ENCODE measurements around the gene ZNF343. TPM values are rescaled to one million over a fixed set of nuclear protein-coding genes. Genes with fewer than 3 reads are reported as not detected.

ZNF343 gene
- total RNA-seq, 4 donors from 2014 or later: 7.9 to 19.2 (median 13.5) TPM

GRCh38 chr20:2485661-2486060, 23.1 kb downstream of the ZNF343 start:
- Histone ChIP-seq H3K27me3 (no peaks in the 10 kb centered on the region), H3K36me3 (peaks cover 74% of the 10 kb centered on the region), H3K27ac (no peak overlapping the region), H3K9me3 (peaks cover 1% of the 10 kb centered on the region), H3K4me3 (no peak overlapping the region), H3K4me1 (no peaks in the 10 kb centered on the region)
- 72% methylated on average over 4 of the region's 4 CpGs for WGBS
- no peak for DNase-seq (ENCODE audit: low spot score in 2 of 2)
- TF ChIP-seq, protein P1, sequence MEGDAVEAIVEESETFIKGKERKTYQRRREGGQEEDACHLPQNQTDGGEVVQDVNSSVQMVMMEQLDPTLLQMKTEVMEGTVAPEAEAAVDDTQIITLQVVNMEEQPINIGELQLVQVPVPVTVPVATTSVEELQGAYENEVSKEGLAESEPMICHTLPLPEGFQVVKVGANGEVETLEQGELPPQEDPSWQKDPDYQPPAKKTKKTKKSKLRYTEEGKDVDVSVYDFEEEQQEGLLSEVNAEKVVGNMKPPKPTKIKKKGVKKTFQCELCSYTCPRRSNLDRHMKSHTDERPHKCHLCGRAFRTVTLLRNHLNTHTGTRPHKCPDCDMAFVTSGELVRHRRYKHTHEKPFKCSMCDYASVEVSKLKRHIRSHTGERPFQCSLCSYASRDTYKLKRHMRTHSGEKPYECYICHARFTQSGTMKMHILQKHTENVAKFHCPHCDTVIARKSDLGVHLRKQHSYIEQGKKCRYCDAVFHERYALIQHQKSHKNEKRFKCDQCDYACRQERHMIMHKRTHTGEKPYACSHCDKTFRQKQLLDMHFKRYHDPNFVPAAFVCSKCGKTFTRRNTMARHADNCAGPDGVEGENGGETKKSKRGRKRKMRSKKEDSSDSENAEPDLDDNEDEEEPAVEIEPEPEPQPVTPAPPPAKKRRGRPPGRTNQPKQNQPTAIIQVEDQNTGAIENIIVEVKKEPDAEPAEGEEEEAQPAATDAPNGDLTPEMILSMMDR (IDR thresholded peaks at IDR 0.05): no peak
- TF ChIP-seq POLR2AphosphoS5 (IDR thresholded peaks at IDR 0.05) (no peak), EP300 (IDR thresholded peaks at IDR 0.05) (no peak), POLR2A (IDR thresholded peaks at IDR 0.05) (no peak)

GRCh38 chr20:2485080-2485479, 23.6 kb downstream of the ZNF343 start:
- TF ChIP-seq, protein P1 (IDR thresholded peaks at IDR 0.05): no peak
- TF ChIP-seq EP300 (IDR thresholded peaks at IDR 0.05): no peak
- TF ChIP-seq POLR2A (IDR thresholded peaks at IDR 0.05): no peak
- TF ChIP-seq POLR2AphosphoS5 (IDR thresholded peaks at IDR 0.05): no peak
- Histone ChIP-seq H3K4me1 (no peaks in the 10 kb centered on the region), H3K36me3 (peaks cover 68% of the 10 kb centered on the region), H3K27me3 (no peaks in the 10 kb centered on the region), H3K4me3 (no peak overlapping the region), H3K9me3 (peaks cover 5% of the 10 kb centered on the region), H3K27ac (no peak overlapping the region)
- DNase-seq (ENCODE audit: low spot score in 2 of 2): no peak
- WGBS: 97% methylated on average over 2 of the region's 2 CpGs

- H3K27ac ChIP-seq: no peak overlapping the region
- TF ChIP-seq EP300 (IDR thresholded peaks at IDR 0.05): no peak
- no peak for TF ChIP-seq POLR2AphosphoS5 (IDR thresholded peaks at IDR 0.05)
- TF ChIP-seq, protein P1 (IDR thresholded peaks at IDR 0.05): no peak
- TF ChIP-seq POLR2A (IDR thresholded peaks at IDR 0.05): no peak
- H3K4me1 ChIP-seq: no peaks in the 10 kb centered on the region
- no peak for DNase-seq (ENCODE audit: low spot score in 2 of 2)
- peaks cover 56% of the 10 kb centered on the region for H3K36me3 ChIP-seq
- 96% methylated on average over 12 of the region's 12 CpGs for WGBS
- H3K27me3 ChIP-seq: no peaks in the 10 kb centered on the region
- H3K9me3 ChIP-seq: peaks cover 5% of the 10 kb centered on the region
- H3K4me3 ChIP-seq: no peak overlapping the region
Observed at GRCh38 chr20:2483504-2483903, 25.2 kb downstream of the ZNF343 start.

GRCh38 chr20:2480381-2480780, 28.3 kb downstream of the ZNF343 start:
- peaks cover 32% of the 10 kb centered on the region for H3K36me3 ChIP-seq
- WGBS: 96% methylated on average over 2 of the region's 2 CpGs
- TF ChIP-seq EP300 (IDR thresholded peaks at IDR 0.05): no peak
- TF ChIP-seq POLR2A (IDR thresholded peaks at IDR 0.05): no peak
- TF ChIP-seq, protein P1 (IDR thresholded peaks at IDR 0.05): no peak
- no peak for TF ChIP-seq POLR2AphosphoS5 (IDR thresholded peaks at IDR 0.05)
- no peak overlapping the region for H3K4me3 ChIP-seq
- no peak overlapping the region for H3K27ac ChIP-seq
- no peaks in the 10 kb centered on the region for H3K4me1 ChIP-seq
- DNase-seq (ENCODE audit: low spot score in 2 of 2): no peak
- H3K27me3 ChIP-seq: no peaks in the 10 kb centered on the region
- H3K9me3 ChIP-seq: peaks cover 5% of the 10 kb centered on the region

- Histone ChIP-seq H3K27ac (no peak overlapping the region), H3K9me3 (peaks cover 5% of the 10 kb centered on the region), H3K36me3 (peaks cover 5% of the 10 kb centered on the region), H3K4me3 (no peak overlapping the region), H3K4me1 (no peaks in the 10 kb centered on the region), H3K27me3 (no peaks in the 10 kb centered on the region)
- no peak for TF ChIP-seq POLR2AphosphoS5 (IDR thresholded peaks at IDR 0.05)
- TF ChIP-seq POLR2A (IDR thresholded peaks at IDR 0.05): no peak
- no peak for TF ChIP-seq EP300 (IDR thresholded peaks at IDR 0.05)
- TF ChIP-seq, protein P1 (IDR thresholded peaks at IDR 0.05): no peak
- no peak for DNase-seq (ENCODE audit: low spot score in 2 of 2)
- WGBS: 88% methylated on average over 5 of the region's 5 CpGs
Observed at GRCh38 chr20:2476742-2477615, 31.7 kb downstream of the ZNF343 start.
